ENCODE measurements around the gene SEC23A.
"Not testable (repeated sequence)": the region's sequence is repeated elsewhere in the genome, so short reads cannot be mapped to it uniquely, and the experiment has no call there.

SEC23A gene

GRCh38 chr14:39102969-39103957 lies at the start of gene SEC23A:
Gene SEC23A, minus strand, starts transcription at chr14:39103235. Its CDS starts 7,117 bp downstream, at chr14:39096118.
- peak; percentile 79 for DNase-seq

- DNase-seq: no peak
Measured at GRCh38 chr14:39145266-39145966, 42.4 kb upstream of the SEC23A start.

GRCh38 chr14:39143226-39143625 lies 40.2 kb upstream of the SEC23A start:
- DNase-seq: not testable (repeated sequence)

GRCh38 chr14:39141623-39142022 lies 38.6 kb upstream of the SEC23A start:
- DNase-seq: not testable (repeated sequence)

GRCh38 chr14:39140170-39140569 lies 37.1 kb upstream of the SEC23A start:
- DNase-seq: no peak

GRCh38 chr14:39138440-39138839 lies 35.4 kb upstream of the SEC23A start:
- DNase-seq: no peak

GRCh38 chr14:39137835-39138234 lies 34.8 kb upstream of the SEC23A start:
- not testable (repeated sequence) for DNase-seq

GRCh38 chr14:39122330-39123138 lies 19.5 kb upstream of the SEC23A start:
- DNase-seq: no peak

GRCh38 chr14:39114073-39114838 lies 11.2 kb upstream of the SEC23A start, which contains the start of gene GEMIN2:
Gene GEMIN2, plus strand, starts transcription at chr14:39114323. Its CDS starts 16 bp downstream, at chr14:39114339.
- peak; percentile 91 for DNase-seq

GRCh38 chr14:39113685-39114072 lies 10.6 kb upstream of the SEC23A start:
- DNase-seq: no peak

GRCh38 chr14:39109893-39110715 lies 7.1 kb upstream of the SEC23A start:
- no peak for DNase-seq

GRCh38 chr14:39108791-39109190 lies 5.8 kb upstream of the SEC23A start:
- no peak for DNase-seq

GRCh38 chr14:39107591-39107996 lies 4.6 kb upstream of the SEC23A start:
- no peak for DNase-seq

- not testable (repeated sequence) for DNase-seq
Measured at GRCh38 chr14:39104078-39104801, 1.2 kb upstream of the SEC23A start.

GRCh38 chr14:39102265-39102968 lies 618 bp downstream of the SEC23A start:
- DNase-seq: no peak

- no peak for DNase-seq
Measured at GRCh38 chr14:39099748-39100147, 3.3 kb downstream of the SEC23A start.

- not testable (repeated sequence) for DNase-seq
Measured at GRCh38 chr14:39099215-39099614, 3.8 kb downstream of the SEC23A start.

- DNase-seq: no peak
Measured at GRCh38 chr14:39097159-39097558, 5.9 kb downstream of the SEC23A start.

GRCh38 chr14:39094515-39094914 lies 8.5 kb downstream of the SEC23A start:
- DNase-seq: no peak

GRCh38 chr14:39091716-39092115 lies 11.3 kb downstream of the SEC23A start:
- no peak for DNase-seq
